H9 (cell line): ENCODE measurements around the gene CDYL2. TPM values are rescaled to one million over a fixed set of nuclear protein-coding genes. Genes with fewer than 3 reads are reported as not detected.

Experiments used
- DNase-seq: peaks from one replicate; pipeline ENCODE4 v3.0.0-alpha.2; 2017
- H2AFZ ChIP-seq: one replicate; pipeline ENCODE4 v1.6.1; 2013; ENCODE audit warnings: mild to moderate bottlenecking, low read length, control low read depth, moderate library complexity
- H2AK5ac ChIP-seq: 2 replicates; pipeline ENCODE4 v1.6.1; 2013; ENCODE audit warnings: low read length, control low read depth, mixed read lengths; ENCODE audit not compliant: insufficient read length
- H2BK120ac ChIP-seq: one replicate; pipeline ENCODE4 v1.6.1; 2013; ENCODE audit warnings: low read depth, mild to moderate bottlenecking, low read length, control low read depth, inconsistent platforms; ENCODE audit not compliant: poor library complexity, severe bottlenecking
- H2BK12ac ChIP-seq: 2 replicates; pipeline ENCODE4 v1.6.1; 2013; ENCODE audit warnings: low read length, control low read depth, mixed read lengths, low read depth; ENCODE audit not compliant: insufficient read length
- H2BK15ac ChIP-seq: 2 replicates; pipeline ENCODE4 v1.6.1; 2013; ENCODE audit warnings: low read depth, low read length, control low read depth
- H2BK20ac ChIP-seq: one replicate; pipeline ENCODE4 v1.6.1; 2013; ENCODE audit warnings: low read depth, mild to moderate bottlenecking, low read length, control low read depth, inconsistent platforms; ENCODE audit not compliant: poor library complexity, severe bottlenecking
- H2BK5ac ChIP-seq: 2 replicates; pipeline ENCODE4 v1.6.1; 2013; ENCODE audit warnings: low read length, control low read depth, mixed read lengths; ENCODE audit not compliant: insufficient read length
- H3K14ac ChIP-seq: 2 replicates; pipeline ENCODE4 v1.6.1; 2013; ENCODE audit warnings: low read length, control low read depth; ENCODE audit not compliant: insufficient read depth
- H3K18ac ChIP-seq: 2 replicates; pipeline ENCODE4 v1.6.1; 2013; ENCODE audit warnings: low read depth, mild to moderate bottlenecking, mixed read lengths, low read length, control low read depth; ENCODE audit not compliant: insufficient read length
- H3K23ac ChIP-seq: 2 replicates; pipeline ENCODE4 v1.6.1; 2013; ENCODE audit warnings: low read length, control low read depth, mixed read lengths, low read depth; ENCODE audit not compliant: insufficient read length
- H3K23me2 ChIP-seq: 2 replicates; pipeline ENCODE4 v1.6.1; 2013; ENCODE audit warnings: low read depth, mild to moderate bottlenecking, mixed read lengths, low read length, control low read depth; ENCODE audit not compliant: insufficient read length, poor library complexity, severe bottlenecking
- H3K27ac ChIP-seq: 2 replicates; pipeline ENCODE4 v1.5.1; 2013; ENCODE audit warnings: low read length, control low read depth, mixed read lengths, low read depth; ENCODE audit not compliant: insufficient read length
- H3K27me3 ChIP-seq: 2 replicates; pipeline ENCODE4 v1.6.1; 2013; ENCODE audit warnings: low read length, control low read depth, inconsistent platforms; ENCODE audit not compliant: insufficient read depth
- H3K4ac ChIP-seq: 2 replicates; pipeline ENCODE4 v1.6.1; 2013; ENCODE audit warnings: low read depth, mild to moderate bottlenecking, control low read depth, inconsistent platforms, low read length, moderate library complexity
- H3K4me1 ChIP-seq: 2 replicates; pipeline ENCODE4 v1.6.1; 2013; ENCODE audit warnings: low read length, control low read depth, inconsistent platforms; ENCODE audit not compliant: insufficient read depth
- H3K4me2 ChIP-seq: 2 replicates; pipeline ENCODE4 v1.6.1; 2013; ENCODE audit warnings: low read length, control low read depth, mixed read lengths; ENCODE audit not compliant: insufficient read length, insufficient read depth
- H3K56ac ChIP-seq: 2 replicates; pipeline ENCODE4 v1.6.1; 2013; ENCODE audit warnings: low read depth, mild to moderate bottlenecking, mixed read lengths, low read length, control low read depth; ENCODE audit not compliant: insufficient read length
- H3K79me1 ChIP-seq: 2 replicates; pipeline ENCODE4 v1.6.1; 2013; ENCODE audit warnings: low read depth, mild to moderate bottlenecking, moderate library complexity, low read length, control low read depth, inconsistent platforms; ENCODE audit not compliant: insufficient read depth, poor library complexity, severe bottlenecking
- H3K79me2 ChIP-seq: 2 replicates; pipeline ENCODE4 v1.6.1; 2013; ENCODE audit warnings: low read length, control low read depth, inconsistent platforms; ENCODE audit not compliant: insufficient read depth
- H3K9ac ChIP-seq: 2 replicates; pipeline ENCODE4 v1.6.1; 2013; ENCODE audit warnings: low read length, control low read depth, mixed read lengths; ENCODE audit not compliant: insufficient read length; ENCODE audit errors: extremely low read depth
- H3K9me3 ChIP-seq: one replicate; pipeline ENCODE4 v1.6.1; 2013; ENCODE audit warnings: low read depth, low read length, inconsistent platforms; ENCODE audit not compliant: control insufficient read depth
- H3T11ph ChIP-seq: one replicate; pipeline ENCODE4 v1.6.1; 2013; ENCODE audit warnings: mild to moderate bottlenecking, low read length, control low read depth, inconsistent platforms
- H4K20me1 ChIP-seq: one replicate; pipeline ENCODE4 v1.6.1; 2013; ENCODE audit not compliant: control insufficient read depth, insufficient read length, insufficient read depth
- H4K5ac ChIP-seq: 2 replicates; pipeline ENCODE4 v1.6.1; 2013; ENCODE audit warnings: low read depth, mild to moderate bottlenecking, mixed read lengths, low read length, control low read depth; ENCODE audit not compliant: insufficient read length
- H4K8ac ChIP-seq: replicated peaks from 2 replicates; pipeline ENCODE4 v1.6.1; 2013; ENCODE audit warnings: low read length, control low read depth, mixed read lengths, low read depth; ENCODE audit not compliant: insufficient read length
- H4K91ac ChIP-seq: 2 replicates; pipeline ENCODE4 v1.6.1; 2013; ENCODE audit warnings: low read depth, mild to moderate bottlenecking, moderate library complexity, mixed read lengths, low read length, control low read depth; ENCODE audit not compliant: insufficient read length
- H3K27ac Mint-ChIP-seq, 3 experiments: 2 replicates in 2 of 3; 3 replicates in 1 of 3; pipeline ENCODE4 v1.8.0; 2020 to 2021; ENCODE audit warnings: mixed read lengths in 3 of 3, mild to moderate bottlenecking in 1 of 3, moderate library complexity in 1 of 3
- H3K27me3 Mint-ChIP-seq: 2 replicates; pipeline ENCODE4 v1.8.0; 2021; ENCODE audit warnings: low read depth, mild to moderate bottlenecking, moderate library complexity, mixed read lengths
- H3K36me3 Mint-ChIP-seq, 3 experiments: 2 replicates in 2 of 3; 3 replicates in 1 of 3; pipeline ENCODE4 v1.8.0; 2020 to 2021; ENCODE audit warnings: low read depth in 3 of 3, mixed read lengths in 3 of 3; ENCODE audit not compliant: insufficient read depth in 1 of 3
- H3K4me1 Mint-ChIP-seq, 2 experiments: 2 replicates each; pipeline ENCODE4 v1.8.0; 2020; ENCODE audit warnings: mixed read lengths in 2 of 2
- H3K4me3 Mint-ChIP-seq, 2 experiments: 2 replicates in 1 of 2; 3 replicates in 1 of 2; pipeline ENCODE4 v1.8.0; 2020 to 2021; ENCODE audit warnings: mild to moderate bottlenecking in 2 of 2, mixed read lengths in 2 of 2, moderate library complexity in 1 of 2
- H3K9me3 Mint-ChIP-seq, 2 experiments: 2 replicates in 1 of 2; 3 replicates in 1 of 2; pipeline ENCODE4 v1.8.0; 2020; ENCODE audit warnings: mild to moderate bottlenecking in 2 of 2, mixed read lengths in 2 of 2, moderate library complexity in 1 of 2
- CTCF ChIP-seq: fragments of 200-600 bp; sonication (generic); conservative IDR thresholded peaks from 3 replicates; pipeline ENCODE4 v1.8.0; 2021; ENCODE audit warnings: antibody characterized with exemption, mild to moderate bottlenecking
- WGBS: extraction: QIAGEN DNeasy Blood & Tissue Kit; methylation state at CpG from one replicate; pipeline ENCODE4 v1.1.7; 2013; ENCODE audit warnings: missing lambda C conversion rate, low lambda C conversion rate, mixed read lengths; ENCODE audit not compliant: insufficient read length; ENCODE audit errors: extremely low coverage; 5-methylcytosine and 5-hydroxymethylcytosine counted together
- total RNA-seq: library from RNA; stranded (reverse); gene quantifications from 2 replicates; pipeline ENCODE4 v1.2.1, GENCODE V29; 2021

CDYL2 gene
- total RNA-seq, 1 experiment from 2014 or later = 4.2 TPM

- Histone ChIP-seq H2BK20ac (no peak overlapping the region), H4K8ac (no peak overlapping the region), H3K27ac (no peak overlapping the region), H3T11ph (no peak overlapping the region), H2AK5ac (no peak overlapping the region), H2BK120ac (no peak overlapping the region), H4K5ac (no peak overlapping the region), H3K4me1 (peaks cover 7% of the 10 kb centered on the region; the same call in 1 of the 2 replicates), H3K4me2 (no peak overlapping the region), H3K27me3 (no peaks in the 10 kb centered on the region), H2AFZ (no peak overlapping the region), H3K23me2 (no peaks in the 10 kb centered on the region), H3K79me2 (no peaks in the 10 kb centered on the region), H3K4ac (no peak overlapping the region), H2BK15ac (no peak overlapping the region), H3K79me1 (no peaks in the 10 kb centered on the region), H4K91ac (no peak overlapping the region), H3K9me3 (no peaks in the 10 kb centered on the region), H3K9ac (no peak overlapping the region), H3K14ac (no peak overlapping the region), H3K23ac (no peak overlapping the region), H2BK12ac (no peak overlapping the region), H4K20me1 (no peaks in the 10 kb centered on the region), H3K56ac (no peak overlapping the region), H2BK5ac (no peak overlapping the region), H3K18ac (no peak overlapping the region)
- no peak for TF ChIP-seq CTCF
- Mint-ChIP-seq H3K27ac (no peak overlapping the region; a peak in 2 of 7 replicates), H3K27me3 (peaks cover 34% of the 10 kb centered on the region), H3K36me3 (no peaks in the 10 kb centered on the region), H3K4me3 (no peak overlapping the region), H3K4me1 (peaks cover 32 to 34% of the 10 kb centered on the region in 2 experiments), H3K9me3 (no peaks in the 10 kb centered on the region; a peak in 1 of 5 replicates)
- WGBS = no CpG with 5 or more reads among the region's 4 CpGs
- DNase-seq = no peak
These were observed 137.2 kb downstream of the CDYL2 start for GRCh38 chr16:80667251-80667560.
